GM18907 (cell line): ENCODE data around the gene MAN2B1.
A peak's percentile ranks its signal among the peaks of the same experiment; 100 is the strongest.
"Not testable (repeated sequence)": the region's sequence is repeated elsewhere in the genome, so short reads cannot be mapped to it uniquely, and the experiment has no call there.

Experiments
- ATAC-seq: cut with Tn5 transposase; IDR thresholded peaks from one replicate; pipeline ENCODE4 v1.9.1; 2021; ENCODE audit warnings: mild to moderate bottlenecking, moderate library complexity; ENCODE audit not compliant: unreplicated experiment

Gene MAN2B1

DNA sequence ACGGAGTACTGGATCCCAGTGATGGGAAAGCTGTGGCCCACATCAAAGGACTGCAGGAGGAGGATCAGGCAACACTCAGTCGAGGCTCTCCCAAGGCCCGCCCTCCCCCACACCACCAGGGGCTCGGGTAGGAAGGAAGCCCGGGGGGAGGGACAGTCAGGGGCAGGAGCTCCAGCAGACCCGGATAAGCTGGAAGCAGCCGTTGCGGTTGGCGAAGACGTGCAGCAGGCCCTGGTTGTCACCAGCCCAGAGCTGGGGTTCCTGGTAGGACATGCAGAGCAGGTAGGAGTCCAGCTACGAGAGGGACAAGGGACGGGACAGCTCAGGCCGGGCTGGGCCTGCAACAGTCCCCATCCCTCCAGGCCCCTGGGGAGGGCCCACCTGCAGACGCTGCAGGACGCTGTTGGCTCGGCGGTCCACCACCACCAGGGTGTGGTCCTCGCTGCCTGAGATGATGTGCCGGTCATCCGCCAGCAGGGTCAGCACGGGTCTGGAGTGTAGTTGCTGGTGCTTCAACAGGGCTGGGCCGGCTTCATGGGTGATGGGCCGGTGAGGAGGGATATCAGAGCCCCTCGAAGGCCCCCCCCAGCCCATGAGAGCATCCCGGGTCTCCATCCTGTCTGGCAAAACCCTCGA lies 23.2 kb upstream of the MAN2B1 start:
- no peak for ATAC-seq

DNA sequence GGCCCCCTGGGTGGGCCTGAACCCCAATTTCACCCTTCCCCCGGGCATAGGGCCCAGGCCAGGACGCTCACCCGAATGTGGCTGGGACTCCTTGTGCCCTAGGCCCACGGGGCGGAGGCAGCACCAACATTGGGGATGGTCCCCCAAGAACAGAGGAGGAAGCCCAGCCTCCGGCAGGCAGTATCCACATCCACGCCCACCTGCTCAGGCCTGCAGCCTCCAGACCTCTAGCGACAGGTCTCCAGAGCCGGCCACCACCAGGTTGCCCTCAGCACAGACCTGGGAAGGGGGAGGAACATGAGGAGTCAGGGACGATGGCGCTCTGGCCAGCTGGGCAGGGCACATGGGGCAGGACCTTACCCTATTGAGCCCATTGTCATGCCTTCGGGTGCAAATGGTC lies 22.5 kb upstream of the MAN2B1 start:
- no peak for ATAC-seq

DNA sequence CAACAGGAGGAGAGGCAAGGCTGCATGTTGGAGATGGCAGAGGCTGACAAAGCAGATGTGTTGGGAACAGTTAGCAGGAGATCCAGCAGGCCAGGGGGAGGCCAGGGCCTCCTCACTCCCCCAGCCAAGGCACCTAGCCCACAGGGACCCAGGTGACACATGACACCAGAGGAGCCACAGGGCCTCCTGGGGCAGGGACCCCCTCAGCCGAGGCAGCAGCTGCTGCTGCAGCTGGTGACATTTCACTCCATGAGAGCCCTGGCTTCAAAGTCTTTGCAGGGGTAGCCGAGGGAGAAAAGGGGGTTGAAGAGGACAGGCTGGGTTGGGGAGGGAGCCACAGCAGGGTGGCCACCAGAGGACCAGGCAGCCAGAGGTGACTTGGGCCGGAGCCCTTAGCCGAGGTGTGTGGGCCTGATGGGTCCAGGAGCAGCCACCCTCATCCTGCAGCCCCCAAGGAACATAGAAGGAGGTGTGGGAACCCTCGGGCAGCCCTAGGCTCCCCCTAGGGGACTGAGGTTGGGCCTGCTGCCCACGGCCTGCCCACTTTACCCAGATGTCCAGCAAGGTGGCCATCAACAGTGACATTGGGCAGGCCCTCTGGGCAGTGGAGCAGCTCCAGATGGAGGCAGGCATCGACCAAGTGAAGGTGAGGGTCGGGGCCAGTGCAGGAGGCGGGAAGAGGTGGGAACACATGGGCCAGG lies 21.1 kb upstream of the MAN2B1 start, which contains the start of gene GNG14:
Gene GNG14, plus strand, starts transcription at position 503 of the 701 bp plus-strand sequence. Its CDS starts 51 bp downstream, at position 554.
- ATAC-seq, result no peak

DNA sequence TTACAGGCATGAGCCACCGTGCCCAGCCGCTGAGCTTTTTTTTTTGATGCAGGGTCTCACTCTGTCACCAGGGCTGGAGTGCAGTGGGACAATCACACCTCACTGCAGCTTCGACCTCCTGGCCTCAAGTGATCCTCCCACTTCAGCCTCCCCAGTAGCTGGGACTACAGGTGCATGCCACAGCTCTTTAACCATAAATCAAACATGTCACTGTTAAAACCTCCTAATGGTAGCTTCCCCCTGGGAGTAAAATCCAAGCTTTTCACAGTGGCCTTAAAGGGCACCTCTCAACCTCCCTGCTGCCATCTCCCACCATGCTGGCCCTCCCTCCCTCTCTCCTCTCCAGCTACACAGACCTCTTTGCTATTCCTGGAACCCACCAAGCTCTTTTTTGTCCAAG lies 19.3 kb upstream of the MAN2B1 start:
- no peak for ATAC-seq

DNA sequence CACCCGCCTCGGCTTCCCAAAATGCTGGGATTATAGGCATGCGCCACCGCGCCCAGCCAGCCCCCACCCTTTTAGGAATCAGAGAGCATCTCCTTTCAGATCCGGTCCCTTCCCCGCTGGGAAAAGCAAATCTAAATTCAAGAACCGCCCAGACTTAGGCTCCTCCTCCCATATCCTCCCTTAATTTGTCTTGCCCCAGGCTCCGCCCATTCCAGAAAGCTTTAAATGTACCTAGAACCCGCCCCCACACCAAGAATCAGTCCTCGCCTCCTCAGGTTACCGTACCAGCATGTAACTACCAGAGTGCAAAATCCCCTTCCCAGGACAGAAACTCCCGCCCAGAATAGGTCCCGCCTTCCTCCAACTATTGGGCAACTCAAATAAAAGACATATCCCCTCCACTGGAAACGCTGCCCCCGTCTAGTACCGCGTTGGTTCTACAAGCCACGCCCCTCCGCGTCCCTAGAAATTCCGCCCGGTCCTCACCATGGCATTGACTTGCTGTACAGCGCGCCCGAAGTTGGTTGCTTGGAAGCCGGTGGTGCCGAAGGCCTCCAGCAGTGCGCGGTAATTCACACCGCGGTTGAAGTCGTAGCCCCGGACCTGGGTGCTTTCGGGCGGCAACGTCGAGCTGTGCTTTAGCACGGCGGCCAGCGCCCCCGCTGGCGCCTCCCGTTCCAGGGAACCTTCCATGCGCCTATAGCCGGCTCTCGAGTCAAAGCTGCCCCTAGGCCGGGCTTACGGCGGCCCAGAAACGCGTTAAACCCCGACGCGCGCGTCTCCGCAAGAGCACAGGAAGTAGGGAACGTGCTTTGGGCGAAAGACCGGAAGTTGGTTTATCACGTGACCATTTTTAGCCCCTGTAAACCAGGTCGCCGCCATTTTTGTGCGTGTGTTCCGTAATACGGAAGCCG lies 14.8 kb upstream of the MAN2B1 start, which contains the start of gene DHPS:
Gene DHPS, minus strand, starts transcription at position 807 of the 914 bp plus-strand sequence. Its CDS starts 114 bp downstream, at position 693.
- peak; percentile 74 for ATAC-seq

DNA sequence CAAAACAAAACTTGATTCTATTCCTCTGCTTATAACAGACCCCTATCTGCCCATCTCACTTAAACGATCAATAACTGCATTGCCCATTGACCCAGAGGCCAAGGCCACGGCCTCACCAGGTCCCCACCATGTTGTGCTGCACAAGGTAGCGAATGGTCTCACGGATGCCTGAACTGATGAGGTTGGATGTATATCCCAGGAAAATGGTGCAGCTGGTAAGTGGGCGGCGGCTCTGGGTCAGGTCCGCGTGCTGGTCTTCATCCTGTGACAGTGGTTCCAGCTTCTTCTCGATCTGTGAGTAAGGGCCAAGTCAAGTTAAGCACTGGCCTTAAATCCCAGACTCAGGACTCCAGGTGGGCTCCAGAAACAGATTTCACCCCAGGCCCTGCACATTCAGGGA lies 13.5 kb upstream of the MAN2B1 start:
- no peak for ATAC-seq

DNA sequence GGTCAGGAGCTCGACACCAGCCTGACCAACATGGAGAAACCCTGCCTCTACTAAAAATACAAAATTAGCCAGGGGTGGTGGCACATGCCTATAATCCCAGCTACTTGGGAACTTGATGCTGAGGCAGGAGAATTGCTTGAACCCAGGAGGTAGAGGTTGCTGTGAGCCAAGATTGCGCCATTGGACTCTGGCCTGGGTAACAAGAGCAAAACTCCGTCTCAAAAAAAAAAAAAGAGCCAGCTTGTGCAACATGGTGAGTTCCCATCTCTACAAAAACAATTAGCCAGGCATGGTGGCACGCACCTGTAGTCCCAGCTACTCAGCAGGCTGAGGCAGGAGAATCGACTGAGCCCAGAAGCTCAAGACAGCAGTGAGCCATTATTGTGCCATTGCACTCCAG lies 11.5 kb upstream of the MAN2B1 start:
- not testable (repeated sequence) for ATAC-seq

DNA sequence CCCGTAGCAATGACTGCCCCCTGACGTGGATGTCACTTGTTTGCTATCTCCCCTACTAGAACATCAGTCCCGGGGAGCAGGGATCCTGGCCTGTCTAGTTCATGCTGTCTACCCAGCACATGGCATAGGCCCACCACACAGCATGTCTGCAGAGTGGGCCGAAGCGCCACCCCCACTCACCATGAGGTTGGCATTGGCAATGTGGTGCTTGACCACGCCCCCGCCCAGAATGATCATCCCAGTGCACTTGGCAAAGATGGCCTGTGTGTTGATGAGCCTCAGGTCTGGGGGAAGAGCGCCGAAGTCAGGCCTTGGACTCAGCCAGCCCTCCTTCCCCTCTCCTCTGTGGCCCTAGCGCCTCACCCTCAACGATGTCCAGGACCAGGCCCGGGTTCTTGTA lies 10.4 kb upstream of the MAN2B1 start:
- ATAC-seq, result no peak

DNA sequence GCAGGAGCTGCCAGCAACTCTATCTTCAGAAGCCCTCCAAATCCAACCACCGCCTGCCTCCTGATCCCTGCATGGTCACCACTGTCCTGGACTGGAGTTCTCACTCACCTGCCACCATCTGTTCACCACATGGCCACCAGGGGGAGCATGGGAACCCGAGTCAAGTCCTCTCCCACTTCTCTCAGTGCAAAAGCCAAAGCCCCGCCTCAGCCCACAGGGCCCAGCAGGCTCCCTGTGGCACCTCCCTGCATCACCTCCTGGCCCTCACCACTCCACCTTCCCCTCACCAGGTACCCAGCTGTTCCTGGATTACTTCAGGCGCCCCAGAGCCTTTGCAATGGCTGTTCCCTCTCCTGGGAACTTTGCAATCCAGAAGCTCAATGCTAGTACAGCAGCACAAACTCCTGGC lies 9.8 kb upstream of the MAN2B1 start:
- ATAC-seq, result peak; percentile 30

DNA sequence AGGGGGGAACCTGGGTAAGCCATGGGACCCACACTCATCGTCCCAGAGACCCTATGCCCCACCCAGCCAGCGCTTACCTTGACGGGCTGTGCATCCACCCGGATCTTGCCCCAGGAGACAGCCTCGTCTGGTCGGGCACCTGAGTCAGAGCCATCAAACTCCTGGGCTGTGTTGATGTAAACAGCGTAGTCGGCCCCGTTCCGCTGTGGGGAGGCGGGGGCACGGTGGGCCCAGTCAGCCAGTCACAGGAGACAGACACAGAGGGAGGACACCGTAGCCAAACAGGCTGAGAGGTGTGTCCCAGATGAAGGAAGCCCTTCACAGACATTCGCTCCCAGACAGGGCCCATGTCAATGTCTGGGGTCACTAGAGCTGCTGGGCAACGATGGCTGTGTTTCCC lies 9.4 kb upstream of the MAN2B1 start:
- no peak for ATAC-seq

DNA sequence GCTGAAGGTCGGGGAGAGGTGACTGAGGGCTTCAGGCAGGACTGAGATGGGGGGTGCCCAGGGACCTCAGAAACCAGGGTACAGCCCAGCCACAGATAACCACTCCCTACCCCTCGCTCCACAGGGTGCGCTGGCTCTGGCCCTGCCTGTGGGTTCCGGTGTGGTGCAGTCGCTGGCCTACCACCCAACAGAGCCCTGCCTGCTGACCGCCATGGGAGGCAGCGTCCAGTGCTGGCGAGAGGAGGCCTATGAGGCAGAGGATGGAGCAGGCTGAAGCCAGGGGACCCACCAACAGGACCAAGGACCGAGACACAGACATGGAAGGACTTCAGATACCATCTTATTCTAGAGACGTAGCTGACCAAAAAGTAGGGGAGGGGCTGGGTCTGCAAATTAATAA lies 8.9 kb upstream of the MAN2B1 start:
- no peak for ATAC-seq

DNA sequence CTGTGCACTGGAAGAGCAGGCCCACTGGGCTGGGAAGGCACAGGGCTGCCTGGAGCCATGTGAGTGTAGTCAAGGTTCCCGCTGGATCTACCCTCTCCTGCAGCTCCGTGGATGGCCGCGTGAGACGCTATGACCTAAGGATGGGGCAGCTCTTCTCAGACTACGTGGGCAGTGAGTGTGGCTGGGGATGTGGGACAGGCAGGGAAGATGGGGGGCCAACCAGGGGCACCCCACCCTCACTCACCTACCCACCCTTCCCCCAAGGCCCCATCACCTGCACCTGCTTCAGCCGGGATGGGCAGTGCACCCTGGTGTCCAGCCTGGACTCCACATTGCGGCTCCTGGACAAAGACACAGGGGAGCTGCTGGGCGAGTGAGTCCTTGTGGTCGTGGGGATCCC lies 6.2 kb upstream of the MAN2B1 start:
- no peak for ATAC-seq

DNA sequence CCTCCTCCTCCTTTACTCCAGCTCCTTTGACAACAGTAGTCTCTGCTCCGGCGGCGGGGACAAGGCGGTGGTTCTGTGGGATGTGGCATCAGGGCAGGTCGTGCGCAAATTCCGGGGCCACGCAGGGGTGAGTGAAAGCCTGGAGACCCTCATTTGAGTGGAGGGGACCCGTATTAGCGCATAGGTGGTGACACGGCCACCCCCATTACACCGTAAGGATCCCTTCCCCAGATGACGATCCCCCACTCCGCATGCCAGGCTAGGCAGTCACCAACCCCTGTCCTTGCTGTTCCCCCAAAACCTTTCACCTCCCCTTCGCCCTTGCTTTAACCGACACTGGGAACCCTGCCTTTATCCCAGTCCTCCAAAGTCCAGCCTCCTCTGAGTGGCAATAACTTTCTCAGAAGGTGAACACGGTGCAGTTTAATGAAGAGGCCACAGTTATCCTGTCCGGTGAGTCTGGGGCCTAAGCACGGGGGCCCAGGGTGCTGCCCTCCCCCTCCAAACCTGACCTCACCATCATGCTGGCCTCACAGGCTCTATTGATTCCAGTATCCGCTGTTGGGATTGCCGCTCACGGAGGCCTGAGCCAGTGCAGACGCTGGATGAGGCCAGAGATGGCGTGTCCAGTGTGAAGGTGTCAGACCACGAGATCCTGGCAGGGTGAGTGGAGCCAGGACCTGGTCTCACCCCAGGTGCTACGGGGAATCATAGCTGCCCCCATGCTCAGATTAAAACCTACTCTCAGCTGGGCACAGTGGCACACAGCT lies 3.8 kb upstream of the MAN2B1 start:
- ATAC-seq, result no peak

DNA sequence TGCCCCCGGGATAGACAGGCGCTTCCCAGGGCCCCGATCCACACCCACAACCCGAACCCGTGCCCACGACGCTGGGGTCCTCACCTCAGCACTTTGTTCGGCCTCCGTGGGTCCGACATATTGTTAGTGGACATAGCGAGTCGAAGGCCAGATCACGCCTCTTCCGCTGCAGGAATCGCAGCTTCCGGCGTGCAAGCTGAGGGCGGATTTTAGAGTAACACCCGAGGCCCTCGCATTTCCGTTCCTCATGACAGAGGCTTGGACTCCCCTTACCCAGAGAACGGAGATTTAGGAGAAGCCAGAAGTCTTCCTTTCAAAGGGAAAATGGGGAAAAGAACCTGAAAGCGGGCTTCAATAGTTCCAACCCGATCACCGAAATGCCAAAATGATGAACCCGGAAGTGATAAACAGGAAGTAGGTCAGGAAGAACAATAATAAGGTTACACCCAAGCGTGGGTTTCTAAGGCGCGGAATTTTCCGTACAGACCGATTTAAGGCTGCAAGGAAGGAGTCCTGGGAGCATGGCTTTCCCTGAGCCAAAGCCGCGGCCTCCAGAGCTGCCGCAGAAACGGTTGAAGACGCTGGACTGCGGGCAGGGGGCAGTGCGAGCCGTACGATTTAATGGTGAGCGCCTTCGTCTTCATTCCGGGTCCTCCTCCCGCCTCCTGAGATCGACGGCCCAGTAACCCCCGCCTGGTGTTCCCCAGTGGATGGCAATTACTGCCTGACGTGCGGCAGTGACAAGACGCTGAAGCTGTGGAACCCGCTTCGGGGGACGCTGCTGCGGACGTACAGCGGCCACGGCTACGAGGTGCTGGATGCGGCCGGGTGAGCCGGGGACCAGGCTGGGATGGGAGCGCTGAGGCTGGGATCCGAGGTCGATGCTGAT lies 3.0 kb upstream of the MAN2B1 start:
- peak; percentile 43 for ATAC-seq

DNA sequence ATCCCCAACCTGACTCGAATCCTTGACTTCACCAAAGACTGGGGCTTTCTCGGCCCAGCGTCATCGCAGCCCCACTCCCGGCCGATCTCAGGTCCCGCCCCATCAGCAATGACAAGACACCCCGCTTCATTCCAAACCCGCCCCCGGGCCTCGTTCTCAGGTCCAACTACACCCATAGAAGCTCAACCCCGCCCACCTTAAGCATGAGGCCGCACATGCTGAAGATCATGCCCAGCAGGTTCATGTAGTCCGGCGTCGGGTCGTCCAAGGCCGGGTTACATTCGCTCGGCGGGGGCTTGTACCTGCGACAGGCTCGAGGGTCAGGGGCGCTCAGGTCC lies 2.4 kb upstream of the MAN2B1 start:
- ATAC-seq, result peak; percentile 16

DNA sequence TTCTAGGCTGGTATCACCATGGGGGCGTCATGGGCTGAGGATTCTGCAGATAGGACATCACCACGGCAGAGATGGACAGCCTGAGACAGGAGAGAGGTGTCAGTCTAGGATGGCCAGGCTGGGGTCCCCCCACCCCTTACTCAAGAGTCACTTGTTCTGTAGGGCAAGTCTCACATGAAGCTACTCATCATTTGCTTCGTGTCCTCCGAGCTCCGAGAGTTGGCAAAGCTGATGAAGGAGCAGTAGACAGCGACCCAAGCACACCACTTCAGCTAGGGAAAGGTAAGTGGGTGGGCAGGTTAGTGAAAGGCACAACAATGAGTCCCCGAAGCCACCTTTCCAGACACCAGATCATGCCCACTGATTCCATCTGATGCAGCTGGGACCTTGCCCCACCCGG lies 1.8 kb upstream of the MAN2B1 start:
- no peak for ATAC-seq

DNA sequence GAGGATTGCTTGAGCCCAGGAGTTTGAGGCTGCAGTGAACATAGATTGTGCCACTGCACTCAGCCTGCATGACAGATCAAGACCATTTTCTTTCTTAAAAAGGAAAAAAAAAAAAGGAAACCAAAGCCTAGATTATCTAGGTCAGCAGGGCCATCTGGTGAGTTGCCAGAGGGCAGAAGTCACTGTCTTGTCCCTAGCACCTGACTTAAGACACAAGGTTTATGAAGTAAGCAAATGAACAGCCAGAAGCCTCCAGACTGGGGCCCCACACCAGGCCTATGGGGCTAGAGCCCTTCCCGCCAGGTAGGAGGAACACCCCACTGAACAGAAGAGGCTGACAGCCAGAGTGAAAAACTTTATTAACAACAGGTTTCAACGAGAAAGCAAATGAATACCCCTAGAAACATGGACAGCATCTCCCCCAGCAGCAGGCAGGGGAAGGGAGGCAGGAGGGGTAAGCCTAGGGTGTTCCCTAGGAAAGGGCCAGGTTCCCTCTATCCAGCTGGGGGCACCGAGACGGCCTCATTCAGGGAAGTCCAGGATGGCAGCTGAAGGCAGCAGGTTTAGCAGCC lies 1.3 kb upstream of the MAN2B1 start:
- no peak for ATAC-seq

DNA sequence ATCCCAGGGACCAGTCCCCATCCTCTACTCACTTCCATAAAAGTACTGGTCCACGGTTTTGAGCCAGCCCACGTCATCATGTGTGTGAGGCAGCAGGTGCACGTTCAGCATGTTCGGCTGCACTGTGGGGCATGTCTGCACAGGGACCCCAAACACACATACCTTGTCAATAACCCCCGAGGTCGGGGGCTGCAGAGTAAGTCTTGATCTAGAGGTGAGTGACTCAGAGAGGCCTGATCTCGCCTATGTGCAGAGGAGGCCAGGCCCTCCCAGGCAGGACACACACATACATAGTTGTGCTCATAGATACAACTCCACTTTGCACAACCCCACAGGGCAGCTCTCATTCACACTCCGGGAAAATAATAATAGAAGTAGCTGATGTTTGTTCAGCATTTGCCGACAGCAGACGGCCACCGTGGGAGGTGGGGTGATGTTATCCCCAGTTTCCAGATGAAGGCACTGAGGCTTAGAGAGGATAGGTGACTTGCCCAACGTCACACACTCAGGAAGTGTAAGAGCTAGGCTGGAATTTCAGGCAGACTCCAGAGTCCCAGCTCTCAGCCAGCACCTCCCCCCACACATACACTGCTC lies 774 bp downstream of the MAN2B1 start:
- no peak for ATAC-seq

DNA sequence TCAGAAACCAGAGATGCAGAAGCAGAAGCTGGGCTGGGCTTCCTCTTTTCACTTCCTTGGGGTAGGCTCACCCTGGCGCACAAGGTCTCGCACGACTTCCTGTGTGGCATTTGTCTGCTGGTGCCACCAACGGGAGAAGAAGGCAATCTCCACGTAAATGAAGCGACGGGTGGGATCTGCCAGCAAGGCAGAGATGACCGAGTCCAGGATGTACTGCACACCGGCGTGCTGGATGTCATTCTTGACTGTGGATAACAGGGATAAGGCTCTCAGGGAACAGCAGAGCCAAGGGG lies 1.3 kb downstream of the MAN2B1 start:
- no peak for ATAC-seq
